H1 (cell line): Measurements from ENCODE around the gene FAM53C. TPM values are rescaled to one million over a fixed set of nuclear protein-coding genes. Genes with fewer than 3 reads are reported as not detected.
A peak's percentile ranks its signal among the peaks of the same experiment; 100 is the strongest.

ENCODE experiments used
- CTCF ChIA-PET: fragments of 300-600 bp; sonication (Branson Sonifier 250); formaldehyde crosslinking; loops from one replicate; lab custom pipeline; 2021; ENCODE audit not compliant: partially characterized antibody; lab: Charles Lee
- POLR2A ChIA-PET: fragments of 300-600 bp; sonication (Branson Sonifier 250); formaldehyde crosslinking; loops from one replicate; lab custom pipeline; 2021; ENCODE audit warnings: inconsistent platforms; ENCODE audit not compliant: partially characterized antibody; lab: Charles Lee
- DNase-seq, 2 experiments: peaks; one replicate each; pipeline versions ENCODE4 v3.0.0 to v3.0.0-alpha.2; 2010 to 2022; ENCODE audit warnings: low spot score in 2 of 2, low read depth in 1 of 2, mixed read lengths in 1 of 2
- FAIRE-seq: peaks from 2 replicates; lab custom pipeline; 2011; peaks lifted over from hg19 to GRCh38; lab: Jason Lieb, UNC
- H2AFZ ChIP-seq: 2 replicates; pipeline ENCODE4 v1.8.1; 2012; ENCODE audit warnings: low read length, inconsistent platforms
- H2AK5ac ChIP-seq: 2 replicates; pipeline ENCODE4 v1.6.1; 2013; ENCODE audit warnings: low read depth, low read length
- H2BK120ac ChIP-seq: replicated peaks from 2 replicates; pipeline ENCODE3; 2013; ENCODE audit warnings: low read depth, low read length, inconsistent platforms
- H2BK12ac ChIP-seq: 2 replicates; pipeline ENCODE4 v1.6.1; 2013; ENCODE audit warnings: low read depth, low read length
- H2BK15ac ChIP-seq: 2 replicates; pipeline ENCODE4 v1.6.1; 2013; ENCODE audit warnings: low read length
- H2BK20ac ChIP-seq: 2 replicates; pipeline ENCODE4 v1.6.1; 2013; ENCODE audit warnings: low read length
- H2BK5ac ChIP-seq: 2 replicates; pipeline ENCODE4 v1.6.1; 2013; ENCODE audit warnings: low read depth, low read length
- H3K14ac ChIP-seq: 2 replicates; pipeline ENCODE4 v1.6.1; 2013; ENCODE audit warnings: inconsistent platforms; ENCODE audit not compliant: insufficient read length
- H3K18ac ChIP-seq: 2 replicates; pipeline ENCODE4 v1.6.1; 2013; ENCODE audit warnings: low read length; ENCODE audit errors: extremely low read depth
- H3K23ac ChIP-seq: 2 replicates; pipeline ENCODE4 v1.6.1; 2013; ENCODE audit warnings: inconsistent platforms; ENCODE audit not compliant: insufficient read length
- H3K23me2 ChIP-seq: 2 replicates; pipeline ENCODE4 v1.6.1; 2013; ENCODE audit warnings: low read depth, low read length
- H3K27ac ChIP-seq: 2 replicates; pipeline ENCODE4 v1.6.1; 2011; ENCODE audit warnings: low read depth, low read length, inconsistent platforms
- H3K27me3 ChIP-seq, 4 experiments: replicated peaks in 1 of 4; 1 replicate in 1 of 4; 2 replicates in 3 of 4; pipeline versions ENCODE4 v1.6.1 to v1.8.1; 2011 to 2013; ENCODE audit warnings: low read length in 3 of 4, mild to moderate bottlenecking in 3 of 4, inconsistent platforms in 2 of 4, mixed read lengths in 2 of 4, moderate library complexity in 1 of 4; ENCODE audit not compliant: control insufficient read depth in 3 of 4, insufficient read depth in 3 of 4; ENCODE audit errors: extremely low read depth in 1 of 4
- H3K36me3 ChIP-seq, 4 experiments: 2 replicates each; pipeline versions ENCODE4 v1.6.1 to v1.8.1; 2011 to 2013; ENCODE audit warnings: mild to moderate bottlenecking in 4 of 4, low read length in 3 of 4, moderate library complexity in 2 of 4, control low read depth in 1 of 4, inconsistent platforms in 1 of 4; ENCODE audit not compliant: insufficient read depth in 4 of 4, control insufficient read depth in 2 of 4
- H3K4ac ChIP-seq: replicated peaks from 2 replicates; pipeline ENCODE3; 2013; ENCODE audit warnings: low read length, low read depth, mixed read lengths, inconsistent platforms; ENCODE audit not compliant: insufficient read length
- H3K4me1 ChIP-seq, 4 experiments: replicated peaks in 1 of 4; 1 replicate in 1 of 4; 2 replicates in 3 of 4; pipeline versions ENCODE4 v1.6.1 to v1.8.1; 2011 to 2013; ENCODE audit warnings: low read length in 3 of 4, inconsistent platforms in 2 of 4, mixed read lengths in 1 of 4; ENCODE audit not compliant: insufficient read depth in 4 of 4, control insufficient read depth in 3 of 4
- H3K4me2 ChIP-seq, 2 experiments: 2 replicates each; pipeline versions ENCODE4 v1.6.1 to v1.8.1; 2011 to 2013; ENCODE audit warnings: low read depth in 2 of 2, low read length in 2 of 2, control low read depth in 1 of 2, inconsistent platforms in 1 of 2, mild to moderate bottlenecking in 1 of 2; ENCODE audit not compliant: insufficient read depth in 1 of 2
- H3K4me3 ChIP-seq, 4 experiments: fragments of 200-600, 300-600 bp in 1 of 4; sonication (generic), shearing (Covaris generic), sonication (Bioruptor Twin) in 1 of 4; 2 replicates each; pipeline versions ENCODE4 v1.5.1 to v1.8.1; 2011 to 2016; ENCODE audit warnings: low read length in 4 of 4, low read depth in 3 of 4, control low read depth in 2 of 4, inconsistent platforms in 2 of 4, mild to moderate bottlenecking in 2 of 4, mixed read lengths in 1 of 4, moderate library complexity in 1 of 4; ENCODE audit not compliant: insufficient read depth in 2 of 4; ENCODE audit errors: extremely low read depth in 1 of 4
- H3K56ac ChIP-seq: replicated peaks from 2 replicates; pipeline ENCODE3; 2013; ENCODE audit warnings: low read depth, mild to moderate bottlenecking, mixed read lengths, low read length, inconsistent platforms; ENCODE audit not compliant: insufficient read length
- H3K79me1 ChIP-seq: 2 replicates; pipeline ENCODE4 v1.6.1; 2013; ENCODE audit warnings: low read depth, low read length, control low read depth
- H3K79me2 ChIP-seq, 2 experiments: 2 replicates each; pipeline versions ENCODE4 v1.6.1 to v1.8.1; 2012 to 2013; ENCODE audit warnings: low read length in 2 of 2, mild to moderate bottlenecking in 2 of 2, inconsistent platforms in 1 of 2; ENCODE audit not compliant: insufficient read depth in 2 of 2, control insufficient read depth in 1 of 2
- H3K9ac ChIP-seq, 4 experiments: replicated peaks in 1 of 4; 1 replicate in 1 of 4; 2 replicates in 3 of 4; pipeline versions ENCODE4 v1.6.1 to v1.8.1; 2011 to 2013; ENCODE audit warnings: low read depth in 3 of 4, low read length in 3 of 4, control low read depth in 2 of 4, mild to moderate bottlenecking in 2 of 4, moderate library complexity in 2 of 4, inconsistent platforms in 1 of 4; ENCODE audit errors: extremely low read depth in 1 of 4
- H3K9me3 ChIP-seq, 2 experiments: 2 replicates each; pipeline versions ENCODE4 v1.6.1 to v1.8.1; 2012 to 2013; ENCODE audit warnings: mild to moderate bottlenecking in 2 of 2, moderate library complexity in 2 of 2, control low read depth in 1 of 2, inconsistent platforms in 1 of 2, low read depth in 1 of 2, low read length in 1 of 2, mixed read lengths in 1 of 2; ENCODE audit not compliant: insufficient read depth in 2 of 2
- H4K20me1 ChIP-seq, 2 experiments: replicated peaks in 1 of 2; 2 replicates each; pipeline versions ENCODE3 to v1.8.1; 2011 to 2013; ENCODE audit warnings: inconsistent platforms in 2 of 2, low read length in 2 of 2, mild to moderate bottlenecking in 1 of 2; ENCODE audit not compliant: insufficient read depth in 2 of 2, control insufficient read depth in 1 of 2
- H4K5ac ChIP-seq: 2 replicates; pipeline ENCODE4 v1.6.1; 2013; ENCODE audit warnings: low read length, low read depth, mixed read lengths, inconsistent platforms; ENCODE audit not compliant: insufficient read length
- H4K8ac ChIP-seq: 2 replicates; pipeline ENCODE4 v1.8.0; 2013; ENCODE audit warnings: mild to moderate bottlenecking, moderate library complexity, low read length, inconsistent platforms; ENCODE audit not compliant: insufficient read depth; ENCODE audit errors: extremely low read depth
- H4K91ac ChIP-seq: replicated peaks from 2 replicates; pipeline ENCODE3; 2013; ENCODE audit warnings: low read length, mixed read lengths, inconsistent platforms; ENCODE audit not compliant: insufficient read length
- JUN ChIP-seq: IDR thresholded peaks from 2 replicates; pipeline ENCODE4 v1.6.1; 2011; ENCODE audit warnings: low read depth, mild to moderate bottlenecking, improper control_type of control experiment, low read length
- KDM4A ChIP-seq: IDR thresholded peaks from one replicate; pipeline ENCODE4 v1.7.1; 2012; ENCODE audit warnings: low read depth, mild to moderate bottlenecking, moderate library complexity, low read length, inconsistent platforms; ENCODE audit not compliant: severe bottlenecking
- MAX ChIP-seq: IDR thresholded peaks from 2 replicates; pipeline ENCODE4 v1.6.1; 2012; ENCODE audit warnings: inconsistent platforms
- POLR2A ChIP-seq, 2 experiments: IDR thresholded peaks; 1 replicate in 1 of 2; 2 replicates in 1 of 2; pipeline ENCODE4 v1.6.1; 2011; ENCODE audit warnings: low read depth in 2 of 2, low read length in 2 of 2, mild to moderate bottlenecking in 2 of 2; ENCODE audit errors: control extremely low read depth in 1 of 2
- POLR2AphosphoS5 ChIP-seq: IDR thresholded peaks from 2 replicates; pipeline ENCODE4 v1.6.1; 2011; ENCODE audit warnings: low read depth, low read length
- SIN3A ChIP-seq, 2 experiments: IDR thresholded peaks in 1 of 2; conservative IDR thresholded peaks in 1 of 2; 2 replicates each; pipeline ENCODE4 v1.6.1; 2011 to 2012; ENCODE audit warnings: low read length in 2 of 2, improper control_type of control experiment in 1 of 2, low read depth in 1 of 2, mild to moderate bottlenecking in 1 of 2
- TAF7 ChIP-seq: optimal IDR thresholded peaks from 2 replicates; pipeline ENCODE3; 2011; ENCODE audit warnings: low read depth, mild to moderate bottlenecking, inconsistent platforms, low read length, moderate library complexity, borderline replicate concordance
- YY1 ChIP-seq: IDR thresholded peaks from 2 replicates; pipeline ENCODE4 v1.6.1; 2011; ENCODE audit warnings: low read depth, mild to moderate bottlenecking, low read length
- WGBS, 2 experiments: shearing (Covaris generic) in 1 of 2; methylation state at CpG; one replicate each; pipeline versions ENCODE4 v1.1.6 to v1.1.7; 2013 to 2015; ENCODE audit warnings: low lambda C conversion rate in 2 of 2, mixed read lengths in 2 of 2, inconsistent platforms in 1 of 2, low coverage in 1 of 2, missing lambda C conversion rate in 1 of 2; ENCODE audit not compliant: insufficient replicate concordance in 2 of 2, insufficient coverage in 1 of 2, insufficient read length in 1 of 2; ENCODE audit errors: extremely low coverage in 1 of 2, missing lambda C conversion rate in 1 of 2; 5-methylcytosine and 5-hydroxymethylcytosine counted together
- polyA plus RNA-seq, 7 experiments: library from polyadenylated mRNA; depleted of rRNA in 3 of 7; stranded (reverse) in 5 of 7; unstranded in 2 of 7; fragments of >200 nt in 5 of 7; fragments of 200-250 nt in 2 of 7; gene quantifications; 1 replicate in 5 of 7; 2 replicates in 1 of 7; 4 replicates in 1 of 7; pipeline versions ENCODE4 v1.2.1 to v1.2.3, GENCODE V29; 2011 to 2013; ENCODE audit warnings: missing spikeins in 2 of 7, mixed read lengths in 2 of 7
- total RNA-seq: library from RNA; stranded (reverse); fragmentation: NEBNext Ultra II Directional; extraction: Animal tissue kit (Norgen Biotek cat#: 25700); gene quantifications from 2 replicates; pipeline ENCODE4 v1.2.1, GENCODE V29; 2021

The FAM53C gene
- total and polyA plus RNA-seq, 2 of the 8 experiments (the other 6 are each of a cell fraction or from before 2014, with no cell fraction given) = 57.6 to 75.3 TPM

GRCh38 chr5:138352722-138353559, 14.9 kb downstream of the FAM53C start:
- POLR2A ChIA-PET = interaction anchor here (0.8 to 14.6 kb wide), 25 partner anchors 8 to 190 kb away, joined by 3 to 254 read pairs (median 4); partner anchors contain the start of genes BRD8, CDC23, CDC25C and EGR1
- Histone ChIP-seq H3K18ac (peak overlapping the region; percentile 49), H4K91ac (no peak overlapping the region), H3K14ac (no peak overlapping the region), H3K36me3 (peaks cover 3 to 17% (median 8%) of the 10 kb centered on the region in 4 experiments; a peak in 6 of 8 replicates), H3K9ac (peak overlapping the region; percentile 84 to 98 (median 89)), H3K56ac (no peak overlapping the region), H3K27me3 (no peaks in the 10 kb centered on the region), H2BK120ac (peak overlapping the region; percentile 79), H3K4me1 (peaks cover 0 to 9% (median 3%) of the 10 kb centered on the region in 4 experiments; a peak in 3 of 7 replicates), H2AK5ac (no peak overlapping the region), H3K79me2 (peaks cover 13 to 49% of the 10 kb centered on the region in 2 experiments; a peak in 3 of 4 replicates), H2BK5ac (peak overlapping the region; percentile 40; the same call in 1 of the 2 replicates), H4K8ac (peak overlapping the region; percentile 83), H4K5ac (peak overlapping the region; percentile 81), H3K4me3 (peak overlapping the region; percentile 58 to 97 (median 95)), H2AFZ (no peak overlapping the region), H2BK12ac (no peak overlapping the region; the same call in 1 of the 2 replicates), H3K23ac (no peak overlapping the region), H3K9me3 (no peaks in the 10 kb centered on the region), H3K4ac (no peak overlapping the region), H2BK20ac (no peak overlapping the region), H3K79me1 (no peaks in the 10 kb centered on the region; the same call in 1 of the 2 replicates), H2BK15ac (no peak overlapping the region), H3K4me2 (peak overlapping the region; percentile 74 to 80), H4K20me1 (peaks cover 4 to 6% of the 10 kb centered on the region in 2 experiments), H3K23me2 (peaks cover 8% of the 10 kb centered on the region), H3K27ac (peak overlapping the region; percentile 82)
- CTCF ChIA-PET = interaction anchor here (0.6 to 11.4 kb wide), 54 partner anchors 8 to 397 kb away, joined by 3 to 196 read pairs (median 4); partner anchors contain the start of genes CDC23, CDC25C, EGR1 and ETF1
- WGBS, 2 experiments = 1% methylated on average over 41 of the region's 88 CpGs; no CpG with 5 or more reads in 1 of the 2 experiments
- DNase-seq (peak in 1 of 2 experiments; percentile 79), FAIRE-seq (no peak)
- TF ChIP-seq POLR2A (IDR thresholded peaks at IDR 0.05; ENCODE audit: control extremely low read depth in 1 of 2, low read depth in 2 of 2, low read length in 2 of 2) (peak in 1 of 2 experiments; percentile 48; a peak in 1 of 3 replicates), POLR2AphosphoS5 (peak; percentile 19; the same call in 1 of the 2 replicates), SIN3A (conservative IDR thresholded peaks at IDR 0.05 in 1 of 2, IDR thresholded peaks at IDR 0.05 in 1 of 2; ENCODE audit: low read depth in 1 of 2, low read length in 2 of 2) (0 out of 4 replicates have a peak, but pooled peaks have one; percentile 25 to 64), TAF7 (peak; percentile 60), KDM4A (peak; percentile 78), YY1 (no peak), MAX (no peak), JUN (no peak)
